NCI-H526 treated with DMSO at 0.1 percent for 48 hours (cell line): ENCODE results near the gene STRN3.
"Not testable (repeated sequence)": the region's sequence is repeated elsewhere in the genome, so short reads cannot be mapped to it uniquely, and the experiment has no call there.

Source experiments
- DNase-seq: peaks from one replicate; lab custom pipeline; 2025; lab: John Stamatoyannopoulos, UW

STRN3 gene

GRCh38 chr14:31000629-31001338 lies 25.4 kb downstream of the STRN3 start:
- DNase-seq, result no peak

- DNase-seq, result no peak
These were observed 27.0 kb downstream of the STRN3 start for GRCh38 chr14:30999038-30999773.

- DNase-seq, result no peak
These were observed 28.0 kb downstream of the STRN3 start for GRCh38 chr14:30998100-30998706.

DNA sequence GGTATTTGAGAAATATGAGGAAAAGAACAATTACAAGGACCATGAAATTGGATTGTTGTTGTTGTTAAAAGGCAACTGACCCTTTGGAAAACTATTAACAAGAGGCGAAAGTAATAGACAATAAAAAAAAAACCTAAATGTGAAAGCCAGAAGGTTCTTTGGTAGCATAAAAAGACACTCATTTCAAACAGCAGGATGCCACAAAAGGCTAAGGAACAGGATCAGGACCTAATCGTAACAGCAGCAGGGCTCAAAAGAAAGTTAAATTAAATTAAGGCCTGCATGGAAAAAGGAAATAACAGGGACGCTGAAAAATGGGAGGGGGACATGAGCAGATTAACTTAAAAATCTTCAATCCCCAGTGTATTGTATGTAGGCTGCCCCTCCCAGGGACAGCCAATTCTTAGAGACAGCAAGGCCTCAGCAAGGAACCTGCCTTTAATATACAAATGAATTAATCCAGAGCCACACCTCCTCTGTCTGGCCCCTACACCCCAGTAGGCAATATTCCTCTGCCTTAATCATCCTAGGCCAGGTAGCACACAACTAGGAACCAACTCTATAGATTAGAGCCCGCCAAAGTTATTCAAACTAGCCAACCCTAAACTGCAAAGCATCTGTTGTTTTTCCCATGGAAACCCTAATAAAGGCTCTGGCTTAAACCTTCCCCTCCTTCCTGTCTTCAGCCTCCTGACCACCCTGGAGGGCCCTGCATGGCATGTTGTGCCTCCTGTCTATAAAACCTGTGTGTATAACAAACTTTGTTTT lies 29.1 kb downstream of the STRN3 start:
- DNase-seq, result no peak

DNA sequence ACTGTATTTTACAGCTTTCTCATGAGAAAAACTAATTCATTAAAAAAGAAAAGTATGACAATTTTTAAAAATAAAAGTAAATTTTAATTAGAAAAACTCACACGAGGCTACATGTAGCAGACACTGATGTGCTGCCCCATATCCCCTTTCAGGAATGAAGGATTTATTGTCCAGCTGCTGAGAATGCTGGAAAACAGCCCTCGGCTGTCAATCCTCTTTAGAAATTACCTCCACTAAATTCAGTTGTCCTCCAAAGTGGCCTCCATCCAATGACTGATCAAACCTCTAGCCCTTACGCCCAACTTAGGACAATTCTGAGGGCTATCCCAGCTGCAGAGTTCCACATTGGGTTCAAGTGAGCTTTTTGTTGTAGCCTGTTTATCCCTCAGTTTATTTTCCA lies 30.5 kb downstream of the STRN3 start:
- DNase-seq, result no peak

DNA sequence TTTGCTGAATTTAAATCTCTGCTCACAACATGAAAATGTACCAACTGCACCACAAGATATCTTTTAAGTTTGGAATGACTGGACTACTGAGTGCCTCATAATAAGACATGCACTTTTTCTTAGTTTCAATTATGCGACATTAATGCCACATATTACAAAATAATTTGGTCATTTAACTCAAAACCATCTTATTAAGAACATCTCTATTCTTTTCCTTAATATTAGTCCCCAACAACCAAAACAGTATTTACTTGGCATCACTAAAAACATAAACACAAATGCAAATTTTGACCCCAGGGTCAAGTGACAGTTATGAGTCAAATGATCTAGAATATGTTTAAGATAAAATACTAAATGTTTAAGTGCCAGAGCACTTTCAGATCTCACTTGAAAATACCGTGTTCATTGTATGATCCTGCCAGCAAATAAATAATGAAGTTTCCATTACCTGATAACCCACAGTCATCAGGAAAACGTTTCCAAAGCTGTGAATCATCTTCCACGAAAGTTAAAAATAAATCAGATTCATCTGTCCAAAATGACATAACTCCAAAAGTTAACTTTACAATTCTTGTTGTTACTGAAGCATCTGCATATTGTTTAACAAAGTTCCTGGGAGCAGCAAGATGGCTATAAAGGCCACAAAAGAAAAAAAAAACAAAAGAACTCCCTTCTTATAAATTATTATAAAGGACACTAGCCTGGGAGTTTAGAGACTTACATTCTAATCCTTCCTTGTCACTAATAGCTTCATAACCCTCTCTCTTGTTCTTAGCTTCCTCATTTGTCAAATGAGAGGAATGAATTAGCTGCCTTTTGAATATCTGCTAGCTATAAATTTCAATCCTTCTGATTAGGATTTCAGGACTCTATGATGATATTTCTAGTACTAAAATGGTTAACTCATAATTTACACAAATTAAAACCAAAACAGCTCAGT lies 31.2 kb downstream of the STRN3 start:
- no peak for DNase-seq

GRCh38 chr14:30993071-30993470 lies 33.1 kb downstream of the STRN3 start:
- no peak for DNase-seq

DNA sequence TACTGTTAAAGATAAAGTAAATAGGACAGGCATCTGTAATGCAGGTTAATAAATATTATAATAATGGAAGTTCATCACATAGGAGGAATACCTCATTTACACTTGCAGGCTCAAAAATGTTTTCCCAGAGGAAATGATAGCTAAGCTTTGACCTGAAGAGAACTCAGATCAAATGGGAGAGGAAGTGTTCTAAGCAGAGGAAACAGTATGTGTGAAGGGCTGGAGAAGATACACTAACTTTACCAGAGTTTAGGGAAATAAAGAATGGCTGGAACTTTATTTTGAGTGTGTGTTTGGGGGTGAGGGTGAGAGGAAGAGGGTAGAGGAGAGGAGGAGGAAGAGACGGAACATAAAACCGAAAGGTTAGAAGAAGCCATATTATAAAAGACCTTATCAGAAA lies 34.8 kb downstream of the STRN3 start:
- no peak for DNase-seq

- no peak for DNase-seq
These were observed 35.4 kb downstream of the STRN3 start for GRCh38 chr14:30990770-30991169.

- DNase-seq, result no peak
These were observed 37.7 kb downstream of the STRN3 start for GRCh38 chr14:30988509-30988908.

DNA sequence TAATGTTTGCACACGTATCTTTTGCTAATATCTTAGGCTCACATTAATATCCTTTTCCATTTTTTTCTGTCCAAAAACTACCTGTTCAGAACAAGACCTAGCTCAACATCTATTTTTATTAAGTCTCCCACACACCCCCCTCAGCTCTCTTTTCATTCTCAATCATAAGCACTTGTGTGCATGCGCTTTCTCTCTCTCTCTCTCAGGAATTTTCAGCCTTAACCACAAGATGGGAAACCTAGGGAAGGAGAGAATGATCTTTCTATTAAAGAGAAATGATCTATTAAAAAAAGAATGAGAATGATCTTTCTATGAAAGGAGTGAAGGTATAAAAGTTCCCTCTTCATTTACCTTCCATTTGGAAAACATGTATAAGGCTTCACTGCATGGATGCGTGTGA lies 40.4 kb downstream of the STRN3 start:
- no peak for DNase-seq

GRCh38 chr14:30983858-30984257 lies 42.3 kb downstream of the STRN3 start:
- DNase-seq, result no peak

- DNase-seq, result no peak
These were observed 43.6 kb downstream of the STRN3 start for GRCh38 chr14:30982533-30982932.

DNA sequence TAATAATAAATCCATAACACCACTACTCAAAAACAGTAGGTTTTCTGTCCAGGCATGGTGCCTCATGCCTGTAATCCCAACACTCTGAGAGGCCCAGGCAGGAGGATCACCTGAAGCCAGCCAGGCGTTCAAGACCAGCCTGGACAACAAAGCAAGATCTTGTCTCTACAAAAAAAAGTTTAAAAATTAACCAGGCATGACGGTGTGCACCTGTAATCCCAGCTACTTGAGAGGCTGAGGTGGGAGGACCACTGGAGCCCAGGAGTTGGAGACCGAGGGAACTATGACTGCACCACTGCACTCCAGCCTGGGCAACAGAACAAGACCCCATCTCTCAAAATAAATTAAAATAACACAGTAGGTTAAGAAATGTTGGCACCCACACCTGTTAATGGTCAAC lies 45.2 kb downstream of the STRN3 start:
- DNase-seq, result no peak

- DNase-seq, result peak; percentile 52
These were observed 46.0 kb downstream of the STRN3 start for GRCh38 chr14:30980106-30980704.

- DNase-seq, result no peak
These were observed 48.4 kb downstream of the STRN3 start for GRCh38 chr14:30977752-30978151.

- no peak for DNase-seq
These were observed 51.6 kb downstream of the STRN3 start for GRCh38 chr14:30974628-30975027.

DNA sequence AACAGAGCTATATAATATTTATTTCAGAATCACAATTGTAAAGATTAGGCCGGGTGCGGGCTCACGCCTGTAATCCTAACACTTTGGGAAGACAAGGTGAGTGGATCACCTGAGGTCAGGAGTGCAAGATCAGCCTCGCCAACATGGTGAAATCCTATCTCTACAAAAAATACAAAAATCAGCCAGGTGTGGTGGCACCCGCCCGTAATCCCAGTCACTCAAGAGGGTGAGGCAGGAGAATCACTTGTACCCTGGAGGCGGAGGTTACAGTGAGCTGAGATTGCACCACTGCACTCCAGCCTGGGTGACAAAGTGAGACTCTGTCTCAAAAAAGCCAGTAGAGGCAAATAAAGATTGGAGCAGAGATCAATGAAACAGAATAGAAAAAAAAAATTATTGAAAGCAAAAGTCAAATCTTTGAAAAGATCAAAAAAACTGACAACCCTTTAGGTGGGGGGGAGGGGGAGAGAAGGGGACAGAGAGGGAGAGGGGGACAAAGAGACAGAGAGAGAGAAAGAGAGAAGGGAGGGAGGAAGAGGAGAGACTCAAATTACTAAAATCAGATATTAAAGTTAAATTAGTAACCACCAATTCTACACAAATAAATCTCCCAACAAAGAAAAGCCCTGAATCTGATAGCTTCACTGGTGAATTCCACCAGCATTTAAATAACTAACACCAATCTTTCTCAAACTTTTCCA lies 53.1 kb downstream of the STRN3 start:
- no peak for DNase-seq

DNA sequence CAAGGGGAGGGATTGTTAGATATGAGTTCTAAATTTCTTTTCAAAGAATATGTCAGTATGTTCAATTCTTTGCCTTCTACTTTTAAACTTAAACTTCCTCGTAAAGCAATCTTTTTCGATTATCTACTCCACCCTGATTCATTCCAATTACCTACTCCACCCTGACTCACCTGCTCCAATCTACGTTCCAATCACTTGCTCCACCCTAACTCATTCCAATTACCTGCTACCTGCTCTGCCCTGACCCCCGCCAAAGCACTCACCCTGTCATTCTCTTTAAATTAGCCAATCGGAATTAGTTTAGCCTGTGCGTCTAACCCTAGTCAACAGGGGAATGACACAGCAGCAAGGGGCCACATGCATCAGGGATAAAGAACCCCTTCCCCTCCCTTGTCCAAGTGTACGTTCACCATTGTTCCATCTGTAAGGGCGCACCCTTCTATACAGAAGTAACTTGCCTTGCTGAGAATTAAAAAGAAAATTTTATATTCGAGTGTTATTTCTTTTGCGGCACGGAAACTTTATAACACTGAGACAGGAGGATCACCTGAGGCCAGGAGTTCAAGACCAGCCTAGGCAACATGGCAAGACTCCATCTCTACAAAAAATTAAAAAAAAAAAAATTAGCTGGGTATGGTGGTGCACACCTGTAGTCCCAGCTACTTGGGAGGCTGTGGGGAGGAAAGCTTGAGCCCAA lies 54.0 kb downstream of the STRN3 start:
- not testable (repeated sequence) for DNase-seq

- DNase-seq, result no peak
These were observed 54.6 kb downstream of the STRN3 start for GRCh38 chr14:30971586-30971985.
